K562 (cell line): ENCODE results near the gene ZNF35. TPM values are rescaled to one million over a fixed set of nuclear protein-coding genes. Genes with fewer than 3 reads are reported as not detected.

Source experiments
- ATAC-seq: fragments of 200-7000 bp; cut with Tn5 transposase; 3 replicates; pipeline ENCODE4 v1.9.1; 2020; ENCODE audit warnings: moderate library complexity
- BruUV-seq: library from RNA; stranded (reverse); fragments of 400-500 nt; replicated peaks from 2 replicates; lab custom pipeline; 2021; lab: Mats Ljungman, UMichigan
- CTCF ChIA-PET: fragments of 300-600 bp; formaldehyde crosslinking; extraction: SDS; loops from one replicate; lab custom pipeline; 2021; ENCODE audit warnings: low intra/inter-chr PET ratio; lab: Yijun Ruan, JAX
- POLR2A ChIA-PET: fragments of 300-600, 350-650 bp; sonication (Branson Sonifier 250); formaldehyde crosslinking; extraction: SDS; loops from one replicate; lab custom pipeline; 2021; ENCODE audit warnings: antibody characterized with exemption, inconsistent platforms; lab: Yijun Ruan, JAX
- DNase-seq, 4 experiments: peaks; one replicate each; pipeline versions ENCODE4 v3.0.0 to v3.0.0-alpha.2; 2011 to 2018; ENCODE audit warnings: low spot score in 3 of 4, mixed read lengths in 3 of 4; ENCODE audit errors: extremely low read depth in 1 of 4
- FAIRE-seq: peaks from 2 replicates; lab custom pipeline; 2011; peaks lifted over from hg19 to GRCh38; lab: Jason Lieb, UNC
- H2AFZ ChIP-seq: 2 replicates; pipeline ENCODE4 v1.6.0; 2011; ENCODE audit warnings: low read depth, low read length, control low read depth, inconsistent platforms
- H3K27ac ChIP-seq: fragments of 200-600 bp; 3 replicates; pipeline ENCODE4 v1.8.0; 2011; ENCODE audit warnings: low read depth, mild to moderate bottlenecking, control low read depth, inconsistent platforms, low read length, moderate library complexity, mixed read lengths; ENCODE audit errors: extremely low read depth
- H3K27me3 ChIP-seq, 2 experiments: fragments of 300-600 bp in 1 of 2; 2 replicates in 1 of 2; 3 replicates in 1 of 2; pipeline versions ENCODE4 v1.6.0 to v1.8.0; 2011; ENCODE audit warnings: inconsistent platforms in 2 of 2, low read length in 2 of 2, mild to moderate bottlenecking in 1 of 2, mixed read lengths in 1 of 2, moderate library complexity in 1 of 2; ENCODE audit not compliant: control insufficient read depth in 2 of 2, insufficient read depth in 2 of 2
- H3K36me3 ChIP-seq: fragments of 300-600 bp; 3 replicates; pipeline ENCODE4 v1.8.0; 2011; ENCODE audit warnings: mild to moderate bottlenecking, low read length, inconsistent platforms; ENCODE audit not compliant: control insufficient read depth, insufficient read depth
- H3K4me1 ChIP-seq, 2 experiments: fragments of 200-600 bp in 1 of 2; replicated peaks in 1 of 2; 2 replicates in 1 of 2; 3 replicates in 1 of 2; pipeline versions ENCODE4 v1.5.1 to v1.8.0; 2011; ENCODE audit warnings: inconsistent platforms in 2 of 2, low read length in 2 of 2, mild to moderate bottlenecking in 1 of 2, mixed read lengths in 1 of 2, moderate library complexity in 1 of 2; ENCODE audit not compliant: control insufficient read depth in 2 of 2, insufficient read depth in 2 of 2
- H3K4me2 ChIP-seq: 2 replicates; pipeline ENCODE4 v1.6.1; 2011; ENCODE audit warnings: low read length, control low read depth, inconsistent platforms, mixed read lengths; ENCODE audit not compliant: insufficient read depth
- H3K4me3 ChIP-seq: fragments of 200-600 bp; sonication (generic), shearing (Covaris generic); 2 replicates; pipeline ENCODE4 v1.5.1; 2016; ENCODE audit warnings: control low read depth, inconsistent platforms
- H3K79me2 ChIP-seq: fragments of 200-600 bp; 3 replicates; pipeline ENCODE4 v1.8.0; 2011; ENCODE audit warnings: low read length, inconsistent platforms; ENCODE audit not compliant: control insufficient read depth, insufficient read depth
- H3K9ac ChIP-seq, 2 experiments: 2 replicates each; pipeline versions ENCODE4 v1.6.0 to v1.6.1; 2011; ENCODE audit warnings: low read depth in 2 of 2, low read length in 2 of 2, control low read depth in 1 of 2, inconsistent platforms in 1 of 2, mild to moderate bottlenecking in 1 of 2, mixed read lengths in 1 of 2; ENCODE audit not compliant: insufficient read depth in 1 of 2
- H3K9me1 ChIP-seq: one replicate; pipeline ENCODE4 v1.6.0; 2011; ENCODE audit warnings: inconsistent platforms, mild to moderate bottlenecking, low read length, moderate library complexity; ENCODE audit not compliant: control insufficient read depth, insufficient read depth
- H3K9me3 ChIP-seq: replicated peaks from 2 replicates; pipeline ENCODE4 v1.5.1; 2011; ENCODE audit warnings: low read depth, low read length, inconsistent platforms; ENCODE audit not compliant: control insufficient read depth, insufficient read depth
- H4K20me1 ChIP-seq: replicated peaks from 2 replicates; pipeline ENCODE4 v1.6.1; 2011; ENCODE audit warnings: low read length, inconsistent platforms, mixed read lengths; ENCODE audit not compliant: control insufficient read depth, insufficient read depth
- ARID2 ChIP-seq: fragments of 450-650 bp; IDR thresholded peaks from 2 replicates; pipeline ENCODE4 v1.6.1; 2017; ENCODE audit warnings: antibody characterized with exemption, mild to moderate bottlenecking
- ATF4 ChIP-seq: fragments of 450-650 bp; formaldehyde crosslinking; IDR thresholded peaks from 2 replicates; pipeline ENCODE4 v1.4.0; 2022; ENCODE audit warnings: mild to moderate bottlenecking, moderate library complexity
- ELF1 ChIP-seq: fragments of 200-800 bp; sonication (Bioruptor generic); IDR thresholded peaks from 2 replicates; pipeline ENCODE4 v1.6.1; 2016; ENCODE audit warnings: missing genetic modification characterization, missing compliant biosample characterization
- RBM39 ChIP-seq: fragments of 200-400 bp; formaldehyde crosslinking; optimal IDR thresholded peaks from 2 replicates; pipeline ENCODE3; 2018; ENCODE audit warnings: low read depth, low read length
- STAT5A ChIP-seq: IDR thresholded peaks from 2 replicates; pipeline ENCODE4 v1.6.1; 2012; ENCODE audit warnings: low read length, inconsistent platforms, borderline replicate concordance
- TCF7L2 ChIP-seq: fragments of 150-350 bp; IDR thresholded peaks from 2 replicates; pipeline ENCODE4 v1.6.1; 2016; ENCODE audit warnings: low read depth, mild to moderate bottlenecking, low read length, moderate library complexity
- ZNF121 ChIP-seq: sonication (generic); formaldehyde crosslinking; conservative IDR thresholded peaks from 2 replicates; pipeline ENCODE4 v1.8.0; 2022; ENCODE audit warnings: missing genetic modification reagents
- ZNF589 ChIP-seq: fragments of 200-800 bp; sonication (Bioruptor generic); IDR thresholded peaks from 2 replicates; pipeline ENCODE4 v1.6.1; 2016; ENCODE audit warnings: low read depth, missing genetic modification characterization, missing compliant biosample characterization
- ZNF830 ChIP-seq: fragments of 250-450 bp; sonication (Bioruptor Pico); IDR thresholded peaks from 2 replicates; pipeline ENCODE4 v1.5.0; 2021; ENCODE audit warnings: mild to moderate bottlenecking
- WGBS: fragments of 100-300 bp; shearing (Covaris generic); methylation state at CpG from one replicate; pipeline ENCODE4 v1.1.6; 2016; ENCODE audit warnings: low coverage, mixed read lengths; ENCODE audit not compliant: insufficient coverage; ENCODE audit errors: missing lambda C conversion rate; 5-methylcytosine and 5-hydroxymethylcytosine counted together
- in situ Hi-C: fragments of 300-500 bp; cut with MboI; formaldehyde crosslinking; loops from 4 replicates; pipeline ENCODE4 v1.15.0; 2018; ENCODE audit warnings: inconsistent platforms, mixed read lengths
- intact Hi-C: fragments of 100-400 bp; cut with micrococcal nuclease; formaldehyde crosslinking; loops from 2 replicates; pipeline ENCODE4 v1.14.2; 2022
- polyA plus RNA-seq, 8 experiments: library from polyadenylated mRNA; depleted of rRNA in 4 of 8; stranded (reverse) in 5 of 8; unstranded in 3 of 8; fragments of >200 nt; fragmentation: Nextera tagmentation in 2 of 8; fragmentation: Illumina TruSeq in 1 of 8; extraction: Ambion mirVana in 2 of 8; extraction: Trizol in 1 of 8; gene quantifications; 2 replicates each; pipeline versions ENCODE4 v1.2.1 to v1.2.3, GENCODE V29; 2011 to 2014; ENCODE audit warnings: inconsistent platforms in 1 of 8, missing spikeins in 1 of 8
- total RNA-seq, 7 experiments: library from RNA; depleted of rRNA in 6 of 7; stranded (reverse); fragments of >200 nt in 6 of 7; fragmentation: Illumina TruSeq in 2 of 7; extraction: Trizol in 2 of 7; gene quantifications; 2 replicates each; pipeline versions ENCODE4 v1.2.1 to v1.2.3, GENCODE V29; 2011 to 2021; ENCODE audit warnings: low replicate concordance in 1 of 7

The ZNF35 gene
- total and polyA plus RNA-seq, 9 of the 15 experiments (the other 6 are each of a cell fraction or from before 2014, with no cell fraction given): 8.0 to 18.2 (median 14.8) TPM

- TF ChIP-seq TCF7L2 (no peak), STAT5A (no peak), RBM39 (no peak)
These were observed 32.5 kb downstream of the ZNF35 start (continued) for GRCh38 chr3:44680921-44681455.

GRCh38 chr3:44682182-44682896 lies 33.8 kb downstream of the ZNF35 start:
- Histone ChIP-seq H3K4me3 (no peak overlapping the region), H3K9me1 (no peaks in the 10 kb centered on the region), H3K9me3 (peaks cover 3% of the 10 kb centered on the region; the same call in 1 of the 2 replicates), H3K36me3 (no peaks in the 10 kb centered on the region), H3K79me2 (no peaks in the 10 kb centered on the region), H3K27me3 (peaks cover 5 to 14% of the 10 kb centered on the region in 2 experiments; a peak in 4 of 5 replicates), H2AFZ (no peak overlapping the region), H3K4me1 (peaks cover 0 to 5% of the 10 kb centered on the region in 2 experiments; a peak in 1 of 5 replicates), H3K27ac (no peak overlapping the region), H3K4me2 (no peak overlapping the region), H4K20me1 (no peaks in the 10 kb centered on the region), H3K9ac (no peak overlapping the region)
- CTCF ChIA-PET: no interaction called here
- no peak for TF ChIP-seq ZNF589
- no peak for TF ChIP-seq ARID2
- no peak for TF ChIP-seq ELF1 (tag)
- TF ChIP-seq ZNF830 (CRISPR knock-in tag): no peak
- no peak for TF ChIP-seq ZNF121 (CRISPR knock-in tag)
- no peak for TF ChIP-seq ATF4 (CRISPR knock-in tag)
- POLR2A ChIA-PET: interaction anchor here (0.6 to 1.8 kb wide), 3 partner anchors 16 to 986 kb away, joined by 3 to 4 read pairs (median 4); no protein-coding TSS in a partner anchor
- intact Hi-C loops: no loop called here
- WGBS: 0% methylated on average over 2 of the region's 2 CpGs
- DNase-seq (no peak), FAIRE-seq (no peak), ATAC-seq (no peak)
- in situ Hi-C loops: no loop called here
- BruUV-seq: no TSS peak
